Measurements from ENCODE around the gene MEX3A.

DNA sequence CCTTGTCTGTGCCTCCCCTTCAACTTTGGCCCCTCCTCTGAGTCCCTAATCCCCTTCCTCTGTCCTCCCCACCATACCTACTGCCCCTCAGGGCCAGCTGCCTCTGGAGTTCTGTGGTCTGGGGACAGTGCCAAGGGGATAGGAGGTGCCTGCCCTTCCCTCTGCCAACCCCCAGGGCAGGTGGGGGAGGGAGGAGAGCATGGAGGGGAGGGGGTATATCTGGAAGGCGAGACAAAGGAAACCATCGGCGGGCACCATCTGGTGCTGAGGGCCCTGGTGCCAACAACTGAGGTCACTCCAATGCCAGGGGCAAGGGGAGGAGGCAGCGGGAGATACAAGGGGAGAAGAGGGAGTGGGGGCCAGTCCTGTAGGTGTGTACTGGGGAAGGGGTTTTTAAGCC, 11.7 kb downstream of the MEX3A start:
- TF ChIP-seq POLR2AphosphoS5 (IDR thresholded peaks at IDR 0.05), result no peak
- TF ChIP-seq, protein P1, sequence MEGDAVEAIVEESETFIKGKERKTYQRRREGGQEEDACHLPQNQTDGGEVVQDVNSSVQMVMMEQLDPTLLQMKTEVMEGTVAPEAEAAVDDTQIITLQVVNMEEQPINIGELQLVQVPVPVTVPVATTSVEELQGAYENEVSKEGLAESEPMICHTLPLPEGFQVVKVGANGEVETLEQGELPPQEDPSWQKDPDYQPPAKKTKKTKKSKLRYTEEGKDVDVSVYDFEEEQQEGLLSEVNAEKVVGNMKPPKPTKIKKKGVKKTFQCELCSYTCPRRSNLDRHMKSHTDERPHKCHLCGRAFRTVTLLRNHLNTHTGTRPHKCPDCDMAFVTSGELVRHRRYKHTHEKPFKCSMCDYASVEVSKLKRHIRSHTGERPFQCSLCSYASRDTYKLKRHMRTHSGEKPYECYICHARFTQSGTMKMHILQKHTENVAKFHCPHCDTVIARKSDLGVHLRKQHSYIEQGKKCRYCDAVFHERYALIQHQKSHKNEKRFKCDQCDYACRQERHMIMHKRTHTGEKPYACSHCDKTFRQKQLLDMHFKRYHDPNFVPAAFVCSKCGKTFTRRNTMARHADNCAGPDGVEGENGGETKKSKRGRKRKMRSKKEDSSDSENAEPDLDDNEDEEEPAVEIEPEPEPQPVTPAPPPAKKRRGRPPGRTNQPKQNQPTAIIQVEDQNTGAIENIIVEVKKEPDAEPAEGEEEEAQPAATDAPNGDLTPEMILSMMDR (IDR thresholded peaks at IDR 0.05), result no peak

All from prostate gland (tissue), 2 donors.